HEK293 (cell line): Measurements from ENCODE around the gene HMGB1.

ENCODE experiments used
- MEIS1 ChIP-seq: sonication (generic); formaldehyde crosslinking; IDR thresholded peaks from 2 replicates; pipeline ENCODE4 v1.8.1; 2022; ENCODE audit warnings: missing genetic modification reagents, mild to moderate bottlenecking, borderline replicate concordance
- SP2 ChIP-seq: fragments of 450-650 bp; formaldehyde crosslinking; IDR thresholded peaks from 2 replicates; pipeline ENCODE4 v1.5.1; 2016; ENCODE audit warnings: missing biosample characterization, missing genetic modification characterization
- TCF7L2 ChIP-seq: IDR thresholded peaks from 2 replicates; pipeline ENCODE4 v1.6.1; 2011; ENCODE audit warnings: low read depth, mild to moderate bottlenecking, inconsistent platforms, low read length, moderate library complexity, borderline replicate concordance
- ZBTB21 ChIP-seq: fragments of 450-650 bp; formaldehyde crosslinking; IDR thresholded peaks from 2 replicates; pipeline ENCODE4 v1.5.1; 2017; ENCODE audit warnings: missing biosample characterization, missing genetic modification characterization
- ZNF112 ChIP-seq: fragments of 450-650 bp; formaldehyde crosslinking; IDR thresholded peaks from 2 replicates; pipeline ENCODE4 v1.5.0; 2017; ENCODE audit warnings: missing biosample characterization, missing genetic modification characterization
- ZNF184 ChIP-seq: fragments of 450-650 bp; IDR thresholded peaks from 2 replicates; pipeline ENCODE4 v1.5.1; 2018; ENCODE audit warnings: missing biosample characterization, mild to moderate bottlenecking, missing genetic modification characterization
- ZNF292 ChIP-seq: fragments of 450-650 bp; formaldehyde crosslinking; IDR thresholded peaks from 2 replicates; pipeline ENCODE4 v1.5.1; 2016; ENCODE audit warnings: low read depth, missing biosample characterization, missing genetic modification characterization, borderline replicate concordance
- ZNF521 ChIP-seq: fragments of 450-650 bp; formaldehyde crosslinking; IDR thresholded peaks from 2 replicates; pipeline ENCODE4 v1.5.1; 2017; ENCODE audit warnings: missing biosample characterization, mild to moderate bottlenecking, missing genetic modification characterization
- ZNF561 ChIP-seq: fragments of 450-650 bp; IDR thresholded peaks from 2 replicates; pipeline ENCODE4 v1.5.1; 2018; ENCODE audit warnings: missing biosample characterization, missing genetic modification characterization, borderline replicate concordance
- ZNF776 ChIP-seq: fragments of 450-650 bp; formaldehyde crosslinking; IDR thresholded peaks from 2 replicates; pipeline ENCODE4 v1.5.0; 2017; ENCODE audit warnings: missing biosample characterization, missing genetic modification characterization, borderline replicate concordance
- ZXDB ChIP-seq: fragments of 450-650 bp; formaldehyde crosslinking; IDR thresholded peaks from 2 replicates; pipeline ENCODE4 v1.5.1; 2016; ENCODE audit warnings: missing biosample characterization, missing genetic modification characterization
- TF ChIP-seq, protein P1 (sequence below): fragments of 450-650 bp; formaldehyde crosslinking; IDR thresholded peaks from 2 replicates; pipeline ENCODE4 v1.5.1; 2016; ENCODE audit warnings: missing biosample characterization, missing genetic modification characterization
- TF ChIP-seq, protein P2 (sequence below): fragments of 450-650 bp; formaldehyde crosslinking; optimal IDR thresholded peaks from 2 replicates; pipeline ENCODE3; 2016; ENCODE audit warnings: missing biosample characterization, mild to moderate bottlenecking, missing genetic modification characterization
- TF ChIP-seq, protein P3 (sequence below): fragments of 450-650 bp; formaldehyde crosslinking; IDR thresholded peaks from 2 replicates; pipeline ENCODE4 v1.5.1; 2017; ENCODE audit warnings: missing biosample characterization, missing genetic modification characterization
- TF ChIP-seq, protein P4 (sequence below): IDR thresholded peaks from 2 replicates; pipeline ENCODE4 v1.6.1; 2011; ENCODE audit warnings: mild to moderate bottlenecking, low read depth, low read length, borderline replicate concordance
- TF ChIP-seq, protein P5 (sequence below): fragments of 450-650 bp; formaldehyde crosslinking; IDR thresholded peaks from 2 replicates; pipeline ENCODE4 v1.5.1; 2016; ENCODE audit warnings: missing biosample characterization, missing genetic modification characterization
- TF ChIP-seq, protein P6 (sequence below): fragments of 450-650 bp; IDR thresholded peaks from 2 replicates; pipeline ENCODE4 v1.5.1; 2018; ENCODE audit warnings: missing biosample characterization, mild to moderate bottlenecking, missing genetic modification characterization

The HMGB1 gene

DNA sequence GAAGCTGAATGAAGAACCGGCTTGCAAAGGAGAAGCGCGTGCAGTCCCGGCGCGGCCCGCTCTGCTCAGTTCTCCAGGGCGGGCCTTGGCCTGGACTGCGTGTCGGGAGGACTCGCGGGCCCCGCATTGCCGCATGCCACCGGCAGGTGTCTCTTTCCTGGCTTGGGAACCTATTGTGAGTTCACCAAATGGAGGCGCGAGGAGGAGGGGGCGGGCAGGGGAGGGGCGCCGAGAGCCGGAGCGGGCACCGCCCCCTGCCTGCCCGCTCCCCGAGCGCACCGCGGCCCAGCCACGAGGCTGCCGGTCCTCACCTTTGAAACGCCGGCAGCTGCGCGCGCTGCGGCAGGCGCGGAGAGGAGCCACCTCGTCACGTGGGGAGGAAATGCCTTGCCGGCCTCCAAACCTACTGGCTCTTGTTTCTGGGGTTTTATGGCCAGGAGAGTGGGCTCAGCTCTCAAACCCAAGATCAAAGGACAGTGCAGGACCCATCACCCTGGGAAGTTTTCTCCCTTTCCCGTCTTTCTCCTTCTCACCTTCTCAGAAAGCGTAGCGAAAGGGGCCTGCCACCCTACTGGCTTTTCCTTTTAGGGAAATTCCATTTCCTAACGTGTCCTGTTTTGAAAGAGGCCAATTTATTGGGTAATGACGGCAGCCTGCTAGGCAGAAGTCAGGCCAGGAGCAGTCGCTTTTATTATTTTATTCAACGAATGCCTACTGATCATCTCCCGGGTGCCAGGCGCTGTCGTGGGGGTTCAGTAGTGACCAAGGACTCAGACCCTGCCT lies 57.2 kb downstream of the HMGB1 start (continued):
- TF ChIP-seq ZNF292 (tag by site-specific recombination) (no peak), ZXDB (tag by site-specific recombination) (0 out of 2 replicates have a peak, but pooled peaks have one; percentile 33), ZNF184 (tag by site-specific recombination) (no peak), TCF7L2 (peak; percentile 90), MEIS1 (no peak), SP2 (tag by site-specific recombination) (peak; percentile 33), ZBTB21 (no peak), ZNF521 (tag by site-specific recombination) (no peak), ZNF561 (tag by site-specific recombination) (peak; percentile 77; the same call in 1 of the 2 replicates), ZNF112 (tag by site-specific recombination) (no peak), ZNF776 (tag by site-specific recombination) (no peak)
- TF ChIP-seq, protein P1, sequence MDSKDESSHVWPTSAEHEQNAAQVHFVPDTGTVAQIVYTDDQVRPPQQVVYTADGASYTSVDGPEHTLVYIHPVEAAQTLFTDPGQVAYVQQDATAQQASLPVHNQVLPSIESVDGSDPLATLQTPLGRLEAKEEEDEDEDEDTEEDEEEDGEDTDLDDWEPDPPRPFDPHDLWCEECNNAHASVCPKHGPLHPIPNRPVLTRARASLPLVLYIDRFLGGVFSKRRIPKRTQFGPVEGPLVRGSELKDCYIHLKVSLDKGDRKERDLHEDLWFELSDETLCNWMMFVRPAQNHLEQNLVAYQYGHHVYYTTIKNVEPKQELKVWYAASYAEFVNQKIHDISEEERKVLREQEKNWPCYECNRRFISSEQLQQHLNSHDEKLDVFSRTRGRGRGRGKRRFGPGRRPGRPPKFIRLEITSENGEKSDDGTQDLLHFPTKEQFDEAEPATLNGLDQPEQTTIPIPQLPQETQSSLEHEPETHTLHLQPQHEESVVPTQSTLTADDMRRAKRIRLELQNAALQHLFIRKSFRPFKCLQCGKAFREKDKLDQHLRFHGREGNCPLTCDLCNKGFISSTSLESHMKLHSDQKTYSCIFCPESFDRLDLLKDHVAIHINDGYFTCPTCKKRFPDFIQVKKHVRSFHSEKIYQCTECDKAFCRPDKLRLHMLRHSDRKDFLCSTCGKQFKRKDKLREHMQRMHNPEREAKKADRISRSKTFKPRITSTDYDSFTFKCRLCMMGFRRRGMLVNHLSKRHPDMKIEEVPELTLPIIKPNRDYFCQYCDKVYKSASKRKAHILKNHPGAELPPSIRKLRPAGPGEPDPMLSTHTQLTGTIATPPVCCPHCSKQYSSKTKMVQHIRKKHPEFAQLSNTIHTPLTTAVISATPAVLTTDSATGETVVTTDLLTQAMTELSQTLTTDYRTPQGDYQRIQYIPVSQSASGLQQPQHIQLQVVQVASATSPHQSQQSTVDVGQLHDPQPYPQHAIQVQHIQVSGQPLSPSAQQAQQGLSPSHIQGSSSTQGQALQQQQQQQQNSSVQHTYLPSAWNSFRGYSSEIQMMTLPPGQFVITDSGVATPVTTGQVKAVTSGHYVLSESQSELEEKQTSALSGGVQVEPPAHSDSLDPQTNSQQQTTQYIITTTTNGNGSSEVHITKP, result no peak
- TF ChIP-seq, protein P2, sequence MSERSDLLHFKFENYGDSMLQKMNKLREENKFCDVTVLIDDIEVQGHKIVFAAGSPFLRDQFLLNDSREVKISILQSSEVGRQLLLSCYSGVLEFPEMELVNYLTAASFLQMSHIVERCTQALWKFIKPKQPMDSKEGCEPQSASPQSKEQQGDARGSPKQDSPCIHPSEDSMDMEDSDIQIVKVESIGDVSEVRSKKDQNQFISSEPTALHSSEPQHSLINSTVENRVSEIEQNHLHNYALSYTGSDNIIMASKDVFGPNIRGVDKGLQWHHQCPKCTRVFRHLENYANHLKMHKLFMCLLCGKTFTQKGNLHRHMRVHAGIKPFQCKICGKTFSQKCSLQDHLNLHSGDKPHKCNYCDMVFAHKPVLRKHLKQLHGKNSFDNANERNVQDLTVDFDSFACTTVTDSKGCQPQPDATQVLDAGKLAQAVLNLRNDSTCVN, result peak; percentile 54
- TF ChIP-seq, protein P3, sequence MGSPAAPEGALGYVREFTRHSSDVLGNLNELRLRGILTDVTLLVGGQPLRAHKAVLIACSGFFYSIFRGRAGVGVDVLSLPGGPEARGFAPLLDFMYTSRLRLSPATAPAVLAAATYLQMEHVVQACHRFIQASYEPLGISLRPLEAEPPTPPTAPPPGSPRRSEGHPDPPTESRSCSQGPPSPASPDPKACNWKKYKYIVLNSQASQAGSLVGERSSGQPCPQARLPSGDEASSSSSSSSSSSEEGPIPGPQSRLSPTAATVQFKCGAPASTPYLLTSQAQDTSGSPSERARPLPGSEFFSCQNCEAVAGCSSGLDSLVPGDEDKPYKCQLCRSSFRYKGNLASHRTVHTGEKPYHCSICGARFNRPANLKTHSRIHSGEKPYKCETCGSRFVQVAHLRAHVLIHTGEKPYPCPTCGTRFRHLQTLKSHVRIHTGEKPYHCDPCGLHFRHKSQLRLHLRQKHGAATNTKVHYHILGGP (tag by site-specific recombination), result no peak
- TF ChIP-seq, protein P4, sequence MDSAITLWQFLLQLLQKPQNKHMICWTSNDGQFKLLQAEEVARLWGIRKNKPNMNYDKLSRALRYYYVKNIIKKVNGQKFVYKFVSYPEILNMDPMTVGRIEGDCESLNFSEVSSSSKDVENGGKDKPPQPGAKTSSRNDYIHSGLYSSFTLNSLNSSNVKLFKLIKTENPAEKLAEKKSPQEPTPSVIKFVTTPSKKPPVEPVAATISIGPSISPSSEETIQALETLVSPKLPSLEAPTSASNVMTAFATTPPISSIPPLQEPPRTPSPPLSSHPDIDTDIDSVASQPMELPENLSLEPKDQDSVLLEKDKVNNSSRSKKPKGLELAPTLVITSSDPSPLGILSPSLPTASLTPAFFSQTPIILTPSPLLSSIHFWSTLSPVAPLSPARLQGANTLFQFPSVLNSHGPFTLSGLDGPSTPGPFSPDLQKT, result no peak
- TF ChIP-seq, protein P5, sequence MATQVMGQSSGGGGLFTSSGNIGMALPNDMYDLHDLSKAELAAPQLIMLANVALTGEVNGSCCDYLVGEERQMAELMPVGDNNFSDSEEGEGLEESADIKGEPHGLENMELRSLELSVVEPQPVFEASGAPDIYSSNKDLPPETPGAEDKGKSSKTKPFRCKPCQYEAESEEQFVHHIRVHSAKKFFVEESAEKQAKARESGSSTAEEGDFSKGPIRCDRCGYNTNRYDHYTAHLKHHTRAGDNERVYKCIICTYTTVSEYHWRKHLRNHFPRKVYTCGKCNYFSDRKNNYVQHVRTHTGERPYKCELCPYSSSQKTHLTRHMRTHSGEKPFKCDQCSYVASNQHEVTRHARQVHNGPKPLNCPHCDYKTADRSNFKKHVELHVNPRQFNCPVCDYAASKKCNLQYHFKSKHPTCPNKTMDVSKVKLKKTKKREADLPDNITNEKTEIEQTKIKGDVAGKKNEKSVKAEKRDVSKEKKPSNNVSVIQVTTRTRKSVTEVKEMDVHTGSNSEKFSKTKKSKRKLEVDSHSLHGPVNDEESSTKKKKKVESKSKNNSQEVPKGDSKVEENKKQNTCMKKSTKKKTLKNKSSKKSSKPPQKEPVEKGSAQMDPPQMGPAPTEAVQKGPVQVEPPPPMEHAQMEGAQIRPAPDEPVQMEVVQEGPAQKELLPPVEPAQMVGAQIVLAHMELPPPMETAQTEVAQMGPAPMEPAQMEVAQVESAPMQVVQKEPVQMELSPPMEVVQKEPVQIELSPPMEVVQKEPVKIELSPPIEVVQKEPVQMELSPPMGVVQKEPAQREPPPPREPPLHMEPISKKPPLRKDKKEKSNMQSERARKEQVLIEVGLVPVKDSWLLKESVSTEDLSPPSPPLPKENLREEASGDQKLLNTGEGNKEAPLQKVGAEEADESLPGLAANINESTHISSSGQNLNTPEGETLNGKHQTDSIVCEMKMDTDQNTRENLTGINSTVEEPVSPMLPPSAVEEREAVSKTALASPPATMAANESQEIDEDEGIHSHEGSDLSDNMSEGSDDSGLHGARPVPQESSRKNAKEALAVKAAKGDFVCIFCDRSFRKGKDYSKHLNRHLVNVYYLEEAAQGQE, result no peak
- TF ChIP-seq, protein P6, sequence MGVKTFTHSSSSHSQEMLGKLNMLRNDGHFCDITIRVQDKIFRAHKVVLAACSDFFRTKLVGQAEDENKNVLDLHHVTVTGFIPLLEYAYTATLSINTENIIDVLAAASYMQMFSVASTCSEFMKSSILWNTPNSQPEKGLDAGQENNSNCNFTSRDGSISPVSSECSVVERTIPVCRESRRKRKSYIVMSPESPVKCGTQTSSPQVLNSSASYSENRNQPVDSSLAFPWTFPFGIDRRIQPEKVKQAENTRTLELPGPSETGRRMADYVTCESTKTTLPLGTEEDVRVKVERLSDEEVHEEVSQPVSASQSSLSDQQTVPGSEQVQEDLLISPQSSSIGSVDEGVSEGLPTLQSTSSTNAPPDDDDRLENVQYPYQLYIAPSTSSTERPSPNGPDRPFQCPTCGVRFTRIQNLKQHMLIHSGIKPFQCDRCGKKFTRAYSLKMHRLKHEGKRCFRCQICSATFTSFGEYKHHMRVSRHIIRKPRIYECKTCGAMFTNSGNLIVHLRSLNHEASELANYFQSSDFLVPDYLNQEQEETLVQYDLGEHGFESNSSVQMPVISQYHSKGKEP (tag by site-specific recombination), result no peak
